ENCODE data around the gene PTPRC.
"Not testable (repeated sequence)": the region's sequence is repeated elsewhere in the genome, so short reads cannot be mapped to it uniquely, and the experiment has no call there.

PTPRC gene

GRCh38 chr1:198598796-198599321 lies 40.0 kb upstream of the PTPRC start:
- H3K27me3 Mint-ChIP-seq (ENCODE audit: low read depth), result no peaks in the 10 kb centered on the region
- H3K9me3 Mint-ChIP-seq, result peaks cover 3% of the 10 kb centered on the region
- TF ChIP-seq, protein P1, sequence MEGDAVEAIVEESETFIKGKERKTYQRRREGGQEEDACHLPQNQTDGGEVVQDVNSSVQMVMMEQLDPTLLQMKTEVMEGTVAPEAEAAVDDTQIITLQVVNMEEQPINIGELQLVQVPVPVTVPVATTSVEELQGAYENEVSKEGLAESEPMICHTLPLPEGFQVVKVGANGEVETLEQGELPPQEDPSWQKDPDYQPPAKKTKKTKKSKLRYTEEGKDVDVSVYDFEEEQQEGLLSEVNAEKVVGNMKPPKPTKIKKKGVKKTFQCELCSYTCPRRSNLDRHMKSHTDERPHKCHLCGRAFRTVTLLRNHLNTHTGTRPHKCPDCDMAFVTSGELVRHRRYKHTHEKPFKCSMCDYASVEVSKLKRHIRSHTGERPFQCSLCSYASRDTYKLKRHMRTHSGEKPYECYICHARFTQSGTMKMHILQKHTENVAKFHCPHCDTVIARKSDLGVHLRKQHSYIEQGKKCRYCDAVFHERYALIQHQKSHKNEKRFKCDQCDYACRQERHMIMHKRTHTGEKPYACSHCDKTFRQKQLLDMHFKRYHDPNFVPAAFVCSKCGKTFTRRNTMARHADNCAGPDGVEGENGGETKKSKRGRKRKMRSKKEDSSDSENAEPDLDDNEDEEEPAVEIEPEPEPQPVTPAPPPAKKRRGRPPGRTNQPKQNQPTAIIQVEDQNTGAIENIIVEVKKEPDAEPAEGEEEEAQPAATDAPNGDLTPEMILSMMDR (IDR thresholded peaks at IDR 0.05; ENCODE audit: unreplicated experiment in 3 of 3), result no peak
- H3K4me1 Mint-ChIP-seq, result no peaks in the 10 kb centered on the region
- no peaks in the 10 kb centered on the region for H3K36me3 Mint-ChIP-seq (ENCODE audit: low read depth)
- H3K4me3 Mint-ChIP-seq, result no peak overlapping the region
- no peak overlapping the region for H3K27ac Mint-ChIP-seq

DNA sequence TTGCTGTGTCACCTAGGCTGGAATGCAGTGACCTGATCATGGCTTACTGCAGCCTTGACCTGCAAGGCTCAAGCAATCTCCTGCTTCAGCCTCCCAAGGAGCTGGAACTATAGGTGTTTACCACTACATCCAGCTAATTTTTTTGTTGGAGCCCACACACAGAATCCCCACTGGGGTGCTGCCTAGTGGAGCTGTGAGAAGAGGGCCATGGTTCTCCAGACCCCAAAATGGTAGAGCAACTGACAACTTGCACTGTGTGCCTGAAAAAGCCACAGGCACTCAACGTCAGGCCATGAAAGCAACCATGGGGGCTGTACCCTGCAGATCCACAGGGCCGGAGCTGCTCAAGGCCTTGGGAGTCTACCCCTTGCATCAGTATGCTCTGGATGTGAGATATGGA lies 39.1 kb upstream of the PTPRC start:
- no peak overlapping the region for H3K27ac Mint-ChIP-seq

GRCh38 chr1:198600906-198601305 lies 37.9 kb upstream of the PTPRC start:
- Mint-ChIP-seq H3K27ac (no peak overlapping the region), H3K36me3 (ENCODE audit: low read depth) (no peaks in the 10 kb centered on the region), H3K4me3 (no peak overlapping the region), H3K27me3 (ENCODE audit: low read depth) (no peaks in the 10 kb centered on the region), H3K4me1 (no peaks in the 10 kb centered on the region), H3K9me3 (peaks cover 3% of the 10 kb centered on the region)
- TF ChIP-seq, protein P1 (IDR thresholded peaks at IDR 0.05; ENCODE audit: unreplicated experiment in 3 of 3), result no peak

More for the DNA sequence above, 39.1 kb upstream of the PTPRC start:
- Mint-ChIP-seq H3K4me1 (no peaks in the 10 kb centered on the region), H3K9me3 (peaks cover 3% of the 10 kb centered on the region), H3K4me3 (no peak overlapping the region), H3K27me3 (ENCODE audit: low read depth) (no peaks in the 10 kb centered on the region), H3K36me3 (ENCODE audit: low read depth) (no peaks in the 10 kb centered on the region)
- TF ChIP-seq, protein P1 (IDR thresholded peaks at IDR 0.05; ENCODE audit: unreplicated experiment in 3 of 3), result no peak

DNA sequence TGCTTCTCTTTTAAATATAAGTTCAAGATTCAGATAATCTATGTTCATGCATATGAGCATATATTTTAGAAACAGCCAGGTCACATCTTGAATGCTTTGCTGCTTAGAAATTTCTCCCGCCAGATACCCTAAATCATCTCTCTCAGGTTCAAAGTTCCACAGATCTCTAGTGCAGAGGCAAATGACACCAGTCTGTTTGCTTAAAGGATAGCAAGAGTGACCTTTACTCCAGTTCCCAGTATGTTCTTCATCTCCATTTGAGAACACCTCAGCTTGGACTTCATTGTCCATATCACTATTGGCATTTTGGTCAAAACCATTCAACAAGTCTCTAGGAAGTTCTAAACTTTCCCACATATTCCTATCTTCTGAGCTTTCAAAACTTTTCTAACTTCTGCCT lies 37.5 kb upstream of the PTPRC start:
- H3K27me3 Mint-ChIP-seq (ENCODE audit: low read depth); H3K4me3 Mint-ChIP-seq; H3K36me3 Mint-ChIP-seq (ENCODE audit: low read depth); H3K9me3 Mint-ChIP-seq; H3K4me1 Mint-ChIP-seq; H3K27ac Mint-ChIP-seq: not testable (repeated sequence)

- Mint-ChIP-seq H3K27me3 (ENCODE audit: low read depth) (no peaks in the 10 kb centered on the region), H3K36me3 (ENCODE audit: low read depth) (no peaks in the 10 kb centered on the region), H3K9me3 (peaks cover 3% of the 10 kb centered on the region), H3K4me1 (no peaks in the 10 kb centered on the region), H3K27ac (no peak overlapping the region), H3K4me3 (no peak overlapping the region)
- TF ChIP-seq, protein P1 (IDR thresholded peaks at IDR 0.05; ENCODE audit: unreplicated experiment in 3 of 3), result no peak
These were observed 36.6 kb upstream of the PTPRC start for GRCh38 chr1:198601936-198602889.

DNA sequence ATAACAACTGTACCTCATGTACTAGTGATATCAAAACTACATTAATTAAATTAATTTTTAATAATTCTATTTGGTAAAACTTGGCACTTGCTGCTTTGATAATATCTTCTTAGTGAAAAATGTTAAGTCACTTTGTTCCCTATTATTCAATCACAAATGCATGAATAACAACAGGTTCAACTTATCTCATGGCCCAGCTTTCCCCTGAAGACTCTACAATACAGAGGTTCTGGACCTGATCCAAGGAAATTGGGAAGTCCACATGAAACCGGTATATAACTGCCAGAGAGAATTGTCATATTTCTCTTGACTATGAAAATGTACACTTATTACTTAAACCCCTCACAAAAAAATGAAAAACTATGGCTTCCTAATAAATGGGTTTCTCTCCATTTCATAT lies 33.9 kb upstream of the PTPRC start:
- Mint-ChIP-seq H3K36me3 (ENCODE audit: low read depth) (no peaks in the 10 kb centered on the region), H3K27me3 (ENCODE audit: low read depth) (no peaks in the 10 kb centered on the region), H3K4me3 (no peak overlapping the region), H3K9me3 (peaks cover 3% of the 10 kb centered on the region), H3K4me1 (no peaks in the 10 kb centered on the region), H3K27ac (peak overlapping the region in 1 of 3 experiments; percentile 46)
- TF ChIP-seq, protein P1 (IDR thresholded peaks at IDR 0.05; ENCODE audit: unreplicated experiment in 3 of 3), result no peak
